ENCODE data around the gene BTBD9. TPM values are rescaled to one million over a fixed set of nuclear protein-coding genes. Genes with fewer than 3 reads are reported as not detected.

The BTBD9 gene
- polyA plus RNA-seq, 1 experiment: 5.4 TPM

DNA sequence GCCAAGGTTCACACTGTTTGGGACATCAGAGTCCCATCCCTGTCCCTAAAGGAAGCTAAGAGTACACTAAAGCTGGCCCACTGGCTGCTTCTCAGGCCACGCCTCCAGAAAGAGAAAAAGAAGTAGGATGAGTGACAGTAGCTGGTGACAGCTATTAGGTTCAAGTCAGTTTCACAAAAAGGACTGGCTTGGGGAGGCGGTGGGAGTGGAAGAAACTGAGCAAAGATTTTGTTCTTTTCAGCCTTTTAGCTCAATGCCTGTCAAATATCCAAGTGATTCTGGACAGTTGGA lies 445.5 kb downstream of the BTBD9 start:
- Histone ChIP-seq H3K4me3 (ENCODE audit: low read depth, low read length) (no peak overlapping the region), H3K27me3 (ENCODE audit: control insufficient read depth, insufficient read depth, low read length) (no peaks in the 10 kb centered on the region), H3K36me3 (ENCODE audit: control insufficient read depth, insufficient read depth, low read length) (peaks cover 4% of the 10 kb centered on the region)
- POLR2A ChIA-PET: no interaction called here
- CTCF ChIA-PET: no interaction called here
- no peak for DNase-seq (ENCODE audit: low read depth)
- TF ChIP-seq, protein P1, sequence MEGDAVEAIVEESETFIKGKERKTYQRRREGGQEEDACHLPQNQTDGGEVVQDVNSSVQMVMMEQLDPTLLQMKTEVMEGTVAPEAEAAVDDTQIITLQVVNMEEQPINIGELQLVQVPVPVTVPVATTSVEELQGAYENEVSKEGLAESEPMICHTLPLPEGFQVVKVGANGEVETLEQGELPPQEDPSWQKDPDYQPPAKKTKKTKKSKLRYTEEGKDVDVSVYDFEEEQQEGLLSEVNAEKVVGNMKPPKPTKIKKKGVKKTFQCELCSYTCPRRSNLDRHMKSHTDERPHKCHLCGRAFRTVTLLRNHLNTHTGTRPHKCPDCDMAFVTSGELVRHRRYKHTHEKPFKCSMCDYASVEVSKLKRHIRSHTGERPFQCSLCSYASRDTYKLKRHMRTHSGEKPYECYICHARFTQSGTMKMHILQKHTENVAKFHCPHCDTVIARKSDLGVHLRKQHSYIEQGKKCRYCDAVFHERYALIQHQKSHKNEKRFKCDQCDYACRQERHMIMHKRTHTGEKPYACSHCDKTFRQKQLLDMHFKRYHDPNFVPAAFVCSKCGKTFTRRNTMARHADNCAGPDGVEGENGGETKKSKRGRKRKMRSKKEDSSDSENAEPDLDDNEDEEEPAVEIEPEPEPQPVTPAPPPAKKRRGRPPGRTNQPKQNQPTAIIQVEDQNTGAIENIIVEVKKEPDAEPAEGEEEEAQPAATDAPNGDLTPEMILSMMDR (IDR thresholded peaks at IDR 0.05; ENCODE audit: insufficient read depth, low read depth, low read length): no peak

DNA sequence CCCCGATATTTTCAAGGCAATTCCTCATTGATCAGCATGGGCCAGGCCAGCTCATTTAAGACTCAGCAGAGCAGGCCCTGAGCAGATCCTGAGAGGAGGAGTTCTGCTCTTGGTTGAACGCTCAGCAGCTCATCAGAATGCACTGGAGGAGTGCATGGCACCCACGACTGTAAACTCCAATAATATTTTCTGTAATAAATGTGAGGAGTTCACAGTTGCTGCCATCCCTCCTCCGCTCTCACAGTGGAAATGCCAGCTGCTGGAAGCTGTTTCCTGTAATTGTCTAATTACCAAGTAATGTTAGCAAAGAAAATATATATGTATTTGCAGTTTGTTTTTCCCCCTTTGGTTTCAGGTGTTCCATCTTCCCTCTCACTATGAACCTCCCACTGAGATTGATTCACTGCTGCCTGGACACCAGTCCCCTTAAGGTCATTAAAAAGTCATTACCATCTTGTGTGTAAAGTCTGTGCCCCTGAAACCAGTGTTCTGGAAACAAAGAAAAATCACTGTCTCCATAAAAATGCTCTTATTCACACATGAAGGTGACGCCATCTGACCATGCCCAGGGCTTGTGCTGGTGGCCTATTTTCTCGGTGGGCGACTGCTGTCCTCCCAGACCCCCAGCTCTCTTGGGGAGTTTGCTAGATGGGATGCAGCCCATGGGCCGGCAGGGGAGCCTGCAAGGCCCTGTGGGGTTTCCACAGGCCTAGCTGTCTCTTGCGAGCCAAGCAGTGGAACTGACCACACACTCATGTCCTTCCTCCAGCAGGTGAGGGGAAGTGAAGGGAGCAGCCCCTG lies 446.0 kb downstream of the BTBD9 start:
- Histone ChIP-seq H3K36me3 (ENCODE audit: control insufficient read depth, insufficient read depth, low read length) (peaks cover 4% of the 10 kb centered on the region), H3K27me3 (ENCODE audit: control insufficient read depth, insufficient read depth, low read length) (no peaks in the 10 kb centered on the region), H3K4me3 (ENCODE audit: low read depth, low read length) (no peak overlapping the region)
- no peak for DNase-seq (ENCODE audit: low read depth)
- POLR2A ChIA-PET: interaction anchor here (0.6 kb wide), 1 partner anchor 64 kb away, joined by 3 read pairs; no protein-coding TSS in a partner anchor
- TF ChIP-seq, protein P1 (IDR thresholded peaks at IDR 0.05; ENCODE audit: insufficient read depth, low read depth, low read length): no peak
- CTCF ChIA-PET: interaction anchor here (1.0 kb wide), 1 partner anchor 168 kb away, joined by 3 read pairs; no protein-coding TSS in a partner anchor

DNA sequence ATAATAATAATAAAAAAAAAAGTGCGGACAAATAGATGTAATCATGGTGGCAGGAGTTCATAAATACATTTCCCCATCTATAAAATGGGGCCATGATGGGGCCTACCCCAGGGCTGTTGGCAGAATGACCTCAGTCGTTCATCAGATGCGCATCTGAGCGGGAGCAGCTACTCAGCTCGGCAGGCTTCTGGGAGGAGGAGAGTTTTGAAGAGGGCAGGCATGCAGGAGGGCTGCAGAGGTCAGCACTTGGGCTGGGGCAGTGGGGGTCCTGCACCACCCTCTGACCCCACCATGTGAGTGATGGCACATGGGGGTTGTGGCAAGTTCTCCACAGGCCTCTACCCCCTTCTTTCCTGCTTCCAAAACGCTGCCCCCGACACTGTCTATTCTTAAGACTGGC lies 446.7 kb downstream of the BTBD9 start:
- POLR2A ChIA-PET: interaction anchor here (0.6 kb wide), 1 partner anchor 65 kb away, joined by 3 read pairs; no protein-coding TSS in a partner anchor
- CTCF ChIA-PET: interaction anchor here (1.0 kb wide), 2 partner anchors 86 to 168 kb away, joined by 3 to 4 read pairs; no protein-coding TSS in a partner anchor
- Histone ChIP-seq H3K36me3 (ENCODE audit: control insufficient read depth, insufficient read depth, low read length) (peaks cover 2% of the 10 kb centered on the region), H3K4me3 (ENCODE audit: low read depth, low read length) (no peak overlapping the region), H3K27me3 (ENCODE audit: control insufficient read depth, insufficient read depth, low read length) (no peaks in the 10 kb centered on the region)
- TF ChIP-seq, protein P1 (IDR thresholded peaks at IDR 0.05; ENCODE audit: insufficient read depth, low read depth, low read length): no peak
- no peak for DNase-seq (ENCODE audit: low read depth)

DNA sequence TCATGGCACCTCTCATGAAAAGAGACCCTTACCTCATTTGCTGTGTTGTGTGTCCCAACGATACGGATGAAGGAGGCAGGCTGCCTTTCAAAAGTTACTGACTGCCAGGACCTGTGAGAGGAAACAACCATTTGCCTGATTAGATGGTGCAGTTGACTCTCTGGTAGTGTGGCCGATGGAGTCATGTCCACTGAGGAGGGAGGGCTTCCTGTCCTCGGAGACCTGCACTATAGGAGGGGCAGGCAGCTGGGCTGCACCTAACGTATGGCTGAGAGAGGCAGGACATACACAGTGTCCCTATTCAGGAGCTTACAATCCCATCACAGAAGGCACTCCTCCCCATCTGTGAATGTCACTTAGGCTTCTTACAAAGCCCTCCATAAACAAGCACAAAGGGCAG lies 447.2 kb downstream of the BTBD9 start:
- no peaks in the 10 kb centered on the region for H3K27me3 ChIP-seq (ENCODE audit: control insufficient read depth, insufficient read depth, low read length)
- peaks cover 2% of the 10 kb centered on the region for H3K36me3 ChIP-seq (ENCODE audit: control insufficient read depth, insufficient read depth, low read length)
- no peak for DNase-seq (ENCODE audit: low read depth)
- POLR2A ChIA-PET: no interaction called here
- H3K4me3 ChIP-seq (ENCODE audit: low read depth, low read length): no peak overlapping the region
- CTCF ChIA-PET: interaction anchor here (1.0 kb wide), 1 partner anchor 87 kb away, joined by 4 read pairs; no protein-coding TSS in a partner anchor
- TF ChIP-seq, protein P1 (IDR thresholded peaks at IDR 0.05; ENCODE audit: insufficient read depth, low read depth, low read length): no peak

DNA sequence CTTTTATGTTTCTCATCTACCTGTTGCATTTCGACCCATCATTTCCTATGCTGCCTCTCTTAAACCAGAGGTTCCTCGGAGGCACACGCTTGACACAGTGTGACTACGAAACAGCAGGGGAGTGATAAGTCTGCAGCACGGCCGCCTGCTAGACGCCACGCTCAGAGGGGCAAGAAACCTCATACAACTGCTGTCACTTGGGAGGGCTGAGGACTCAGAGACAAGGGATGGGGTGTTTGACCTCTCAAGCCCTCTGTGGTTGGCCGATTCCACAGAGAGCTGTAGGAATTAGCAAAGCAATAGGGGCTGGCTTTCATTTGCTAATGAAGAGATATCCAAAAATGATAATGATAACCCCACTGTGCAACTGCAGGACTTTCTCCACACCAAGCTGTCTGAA lies 447.7 kb downstream of the BTBD9 start:
- ChIA-PET CTCF (interaction anchor here (1.0 kb wide), 1 partner anchor 87 kb away, joined by 4 read pairs; no protein-coding TSS in a partner anchor), POLR2A (no interaction called here)
- Histone ChIP-seq H3K27me3 (ENCODE audit: control insufficient read depth, insufficient read depth, low read length) (no peaks in the 10 kb centered on the region), H3K36me3 (ENCODE audit: control insufficient read depth, insufficient read depth, low read length) (peaks cover 2% of the 10 kb centered on the region), H3K4me3 (ENCODE audit: low read depth, low read length) (no peak overlapping the region)
- DNase-seq (ENCODE audit: low read depth): no peak
- TF ChIP-seq, protein P1 (IDR thresholded peaks at IDR 0.05; ENCODE audit: insufficient read depth, low read depth, low read length): no peak

Measured in BJ (cell line).